ENCODE measurements around the gene GPR17.

GPR17 gene

DNA sequence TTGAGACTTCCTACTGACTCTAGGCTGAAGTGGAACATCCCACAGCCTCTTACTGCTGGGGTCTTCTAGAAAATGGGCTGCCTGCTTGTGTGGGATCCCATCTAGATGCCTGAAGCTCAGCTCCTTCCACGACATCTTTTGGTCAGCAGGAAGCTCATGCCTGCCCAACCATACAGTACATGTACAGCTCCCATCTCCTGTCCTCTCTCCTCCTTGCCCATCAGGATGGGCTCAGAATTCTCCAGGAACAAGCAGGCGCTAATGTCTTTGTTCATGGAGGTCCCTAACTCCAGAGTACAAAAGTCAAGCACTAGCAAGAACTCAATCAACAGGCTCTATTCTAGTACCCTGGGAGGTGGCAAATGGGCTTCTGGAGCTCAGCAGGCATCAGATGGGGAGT is 31.7 kb upstream of the GPR17 start:
- DNase-seq (ENCODE audit: low read depth in 1 of 2, low spot score in 1 of 2), result no peak

DNA sequence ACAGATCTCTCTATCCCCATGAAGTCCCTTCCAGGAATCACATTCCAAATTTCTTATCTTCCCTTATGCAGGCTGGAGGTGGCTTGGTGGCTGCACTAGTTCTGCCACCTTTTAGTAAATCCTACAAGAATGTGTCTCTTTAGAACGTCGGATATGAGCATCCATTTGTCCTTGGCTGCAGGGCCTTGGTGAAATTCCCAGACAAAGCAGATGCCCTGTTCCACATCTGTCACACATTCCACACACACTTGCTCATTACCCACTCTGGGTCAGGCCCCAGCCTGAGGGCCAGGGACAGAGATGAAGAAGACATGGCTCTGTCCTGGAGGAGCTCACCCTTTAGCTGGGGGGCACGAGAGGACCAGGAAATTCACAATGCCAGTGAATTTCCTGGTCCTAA is 31.2 kb upstream of the GPR17 start:
- DNase-seq (ENCODE audit: low read depth in 1 of 2, low spot score in 1 of 2), result no peak

GRCh38 chr2:127615511-127616166 is 30.3 kb upstream of the GPR17 start:
- no peak for DNase-seq (ENCODE audit: low read depth in 1 of 2, low spot score in 1 of 2)

GRCh38 chr2:127618551-127619202 is 27.3 kb upstream of the GPR17 start:
- DNase-seq (ENCODE audit: low read depth in 1 of 2, low spot score in 1 of 2), result no peak

DNA sequence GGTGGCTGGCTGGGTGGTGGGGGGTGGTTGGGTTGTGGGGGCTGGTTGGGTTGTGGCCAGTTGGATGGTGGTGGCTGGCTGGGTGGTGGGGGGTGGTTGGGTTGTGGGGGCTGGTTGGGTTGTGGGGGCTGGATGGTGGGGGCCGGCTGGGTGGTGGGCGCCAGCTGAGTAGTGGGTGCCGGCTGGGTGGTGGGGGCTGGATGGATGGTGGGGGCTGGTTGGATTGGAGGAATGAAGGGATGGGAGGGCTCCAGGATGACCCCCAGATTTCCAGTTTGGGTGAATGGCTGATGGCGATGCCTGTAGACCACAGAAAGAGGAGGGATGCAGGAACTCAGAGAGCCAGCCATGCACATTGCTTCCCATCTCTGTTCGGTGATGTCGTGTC is 26.8 kb upstream of the GPR17 start:
- DNase-seq (ENCODE audit: low read depth in 1 of 2, low spot score in 1 of 2), result no peak

- no peak for DNase-seq (ENCODE audit: low read depth in 1 of 2, low spot score in 1 of 2)
These were observed 25.9 kb upstream of the GPR17 start for GRCh38 chr2:127619877-127620705.

- DNase-seq (ENCODE audit: low read depth in 1 of 2, low spot score in 1 of 2), result no peak
These were observed 25.1 kb upstream of the GPR17 start for GRCh38 chr2:127620866-127621265.

DNA sequence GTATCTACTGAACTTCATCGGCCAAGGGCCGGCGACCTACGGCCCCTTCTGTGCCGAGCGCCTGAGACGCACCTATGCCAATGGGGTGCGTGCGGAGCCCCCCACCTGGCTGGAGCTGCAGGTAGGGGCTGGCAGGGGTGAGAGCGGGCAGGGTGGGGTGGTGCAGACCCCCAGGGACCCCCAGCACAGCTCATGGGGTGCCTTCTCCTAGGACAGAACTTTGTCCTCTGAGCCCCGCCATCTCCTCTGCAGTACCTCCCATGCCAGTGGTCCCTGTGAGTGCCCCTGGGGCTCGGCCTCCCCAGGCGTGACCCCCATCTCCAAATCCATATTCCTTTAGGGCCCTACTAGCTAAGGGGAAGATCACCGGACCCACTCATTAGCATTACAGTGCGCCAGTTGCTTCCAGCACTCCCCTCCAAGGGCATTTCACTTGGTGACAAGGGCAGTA is 23.9 kb upstream of the GPR17 start:
- no peak for DNase-seq (ENCODE audit: low read depth in 1 of 2, low spot score in 1 of 2)

- no peak for DNase-seq (ENCODE audit: low read depth in 1 of 2, low spot score in 1 of 2)
These were observed 23.2 kb upstream of the GPR17 start for GRCh38 chr2:127622561-127623387.

- DNase-seq (ENCODE audit: low read depth in 1 of 2, low spot score in 1 of 2), result no peak
These were observed 22.3 kb upstream of the GPR17 start for GRCh38 chr2:127623388-127624319.

DNA sequence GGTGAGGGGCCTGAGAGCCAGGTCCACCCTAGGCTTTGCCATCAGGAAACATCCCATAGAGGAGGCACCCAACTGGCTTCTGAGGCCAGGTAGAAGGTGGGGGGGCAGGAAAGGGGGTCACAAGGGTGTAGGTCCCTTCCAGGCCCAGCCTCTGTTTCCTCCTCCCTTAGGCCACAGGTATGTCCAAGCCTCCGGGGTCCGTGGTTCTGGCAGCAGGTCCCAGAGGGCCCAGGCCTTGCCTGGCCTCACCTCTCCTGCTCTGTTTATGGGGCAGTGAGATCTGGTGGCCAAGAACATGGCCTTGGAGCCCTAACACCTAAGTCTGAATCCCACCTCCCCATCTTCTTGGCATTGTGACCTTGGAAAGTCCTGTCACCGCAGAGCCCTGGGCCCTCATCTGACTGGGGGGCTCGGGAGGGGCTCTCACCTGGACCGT is 21.6 kb upstream of the GPR17 start:
- DNase-seq (ENCODE audit: low read depth in 1 of 2, low spot score in 1 of 2), result no peak

DNA sequence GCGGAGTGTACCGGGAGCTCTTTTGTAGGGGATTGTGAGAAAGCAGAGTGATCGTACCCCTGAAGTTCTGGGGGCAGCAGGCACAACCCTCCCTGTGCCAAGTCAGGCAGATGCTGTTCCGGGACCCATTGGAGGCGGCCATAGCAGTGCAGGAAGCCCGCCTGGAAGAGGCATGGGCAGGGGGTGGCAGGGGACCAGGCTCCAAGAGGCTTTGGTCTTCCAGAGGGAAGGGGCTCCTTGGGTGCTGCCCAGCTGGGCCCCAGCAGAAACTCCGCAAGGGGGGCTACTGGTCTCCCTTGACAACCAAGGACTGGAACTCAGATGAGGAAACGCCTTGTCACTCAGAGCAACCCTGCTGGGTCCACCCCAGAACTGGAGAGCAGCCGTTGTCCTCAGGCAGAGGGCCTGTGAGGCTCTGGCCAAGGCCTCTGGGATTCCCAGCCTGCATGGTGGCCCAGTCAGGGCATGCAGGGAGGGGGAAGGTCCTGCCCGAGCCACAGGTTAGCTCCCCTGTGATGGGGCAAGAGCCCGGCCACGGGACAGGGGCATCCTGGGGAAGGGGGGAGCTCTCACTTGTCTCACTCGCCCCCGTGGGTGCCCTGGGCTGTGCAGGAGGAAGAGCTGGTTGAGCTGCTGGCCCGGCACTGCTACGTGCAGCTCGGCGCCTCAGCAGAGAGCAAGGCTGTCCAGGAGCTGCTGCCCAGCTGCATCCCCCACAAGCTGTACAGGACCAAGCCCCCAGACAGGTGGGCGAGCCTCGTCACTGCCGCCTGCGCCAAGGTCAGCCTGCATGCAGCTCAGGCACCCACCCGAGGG is 21.0 kb upstream of the GPR17 start:
- no peak for DNase-seq (ENCODE audit: low read depth in 1 of 2, low spot score in 1 of 2)

GRCh38 chr2:127625572-127625951 is 20.4 kb upstream of the GPR17 start:
- DNase-seq (ENCODE audit: low read depth in 1 of 2, low spot score in 1 of 2), result no peak

DNA sequence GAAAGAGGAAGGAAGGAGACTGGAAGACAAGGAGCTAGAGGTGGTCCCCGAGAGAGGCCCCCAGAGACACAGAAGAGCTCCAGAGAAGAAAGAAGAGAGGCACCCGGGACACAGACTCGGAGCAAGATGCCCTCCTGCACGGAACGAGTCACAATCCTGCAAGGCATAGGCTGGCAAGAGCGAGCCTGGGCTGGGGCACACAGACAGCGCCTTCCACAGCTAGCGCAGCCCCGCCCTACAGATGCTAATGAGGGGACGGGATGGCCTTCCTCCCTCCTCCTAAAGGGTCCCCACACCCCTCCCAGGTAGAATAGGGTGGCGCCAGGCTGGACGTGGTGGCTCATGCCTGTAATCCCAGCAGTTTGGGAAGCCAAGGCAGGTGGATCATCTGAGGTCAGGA is 19.8 kb upstream of the GPR17 start:
- DNase-seq (ENCODE audit: low read depth in 1 of 2, low spot score in 1 of 2), result no peak

- DNase-seq (ENCODE audit: low read depth in 1 of 2, low spot score in 1 of 2), result no peak
These were observed 18.8 kb upstream of the GPR17 start for GRCh38 chr2:127626917-127627739.

- no peak for DNase-seq (ENCODE audit: low read depth in 1 of 2, low spot score in 1 of 2)
These were observed 18.0 kb upstream of the GPR17 start for GRCh38 chr2:127627740-127628571.

DNA sequence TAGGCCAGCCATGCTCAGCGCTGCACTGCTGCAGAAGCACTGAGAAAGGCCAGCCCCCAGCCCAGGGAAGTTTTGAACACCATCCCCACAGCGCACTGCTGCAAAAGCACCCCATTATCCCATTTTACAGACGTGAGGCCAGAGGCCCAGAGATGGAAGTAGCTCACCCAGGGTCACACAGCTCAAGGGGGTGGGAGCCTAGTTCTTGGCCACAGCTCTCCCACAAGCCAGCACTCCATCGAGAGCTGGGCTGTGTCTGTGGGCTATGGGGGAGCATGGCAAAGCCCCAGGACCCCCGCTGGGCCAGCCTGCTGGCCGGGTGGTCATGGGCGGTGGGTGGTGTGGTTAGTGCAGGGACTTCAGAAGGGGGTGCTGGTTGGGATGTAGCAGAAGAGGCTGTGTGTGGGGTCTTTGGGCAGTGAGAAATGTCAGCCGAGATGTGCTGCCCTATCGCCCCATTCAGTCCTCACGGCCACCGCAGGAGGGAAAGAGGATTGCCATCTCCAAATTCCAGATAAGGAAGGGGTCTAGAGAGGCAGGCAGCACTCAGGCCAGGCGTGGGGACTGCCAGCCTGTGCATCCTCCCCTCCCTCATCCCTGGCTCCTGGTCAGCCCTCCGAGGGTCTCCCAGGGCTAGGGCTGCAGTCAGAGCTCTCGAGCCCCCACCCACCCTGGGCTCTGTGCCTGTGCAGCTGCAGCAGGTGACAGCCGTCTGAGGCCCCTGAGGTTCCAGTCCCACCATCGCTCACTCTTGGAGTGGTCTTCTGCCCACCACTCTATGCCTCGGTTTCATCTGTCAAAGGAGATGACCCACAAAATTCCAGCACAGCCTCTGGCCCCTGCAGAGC is 17.0 kb upstream of the GPR17 start:
- DNase-seq (ENCODE audit: low read depth in 1 of 2, low spot score in 1 of 2), result no peak

All from stimulated activated CD4-positive, alpha-beta T cell treated with anti-CD3 and anti-CD28 coated beads, Interleukin-15, amount 100 ng/mL, for 1 hour (primary cell).